Left lung (tissue), 10 donors: ENCODE data around the gene SLC7A1. TPM values are rescaled to one million over a fixed set of nuclear protein-coding genes. Genes with fewer than 3 reads are reported as not detected.
A peak's percentile ranks its signal among the peaks of the same experiment; 100 is the strongest.

ENCODE experiments used
- ATAC-seq: fragments of 200-7000 bp; cut with Tn5 transposase; one replicate; pipeline ENCODE4 v1.9.1; 2020; ENCODE audit warnings: moderate library complexity
- DNase-seq, 4 donors: peaks; one replicate each; pipeline ENCODE4 v3.0.0-alpha.2; 2013 to 2020
- H3K27ac ChIP-seq, 2 donors: fragments of 200-600 bp; sonication (generic) in 1 of 2; one replicate each; pipeline versions ENCODE4 v1.5.0 to v1.8.0; 2020 to 2021
- H3K27me3 ChIP-seq, 2 donors: fragments of 200-600 bp; sonication (generic) in 1 of 2; one replicate each; pipeline versions ENCODE4 v1.5.0 to v1.8.0; 2020 to 2021
- H3K36me3 ChIP-seq, 2 donors: fragments of 200-600 bp; sonication (generic) in 1 of 2; one replicate each; pipeline versions ENCODE4 v1.5.0 to v1.8.0; 2020 to 2021
- H3K4me1 ChIP-seq, 2 donors: fragments of 200-600 bp; one replicate each; pipeline ENCODE4 v1.8.0; 2021
- H3K4me3 ChIP-seq, 2 donors: fragments of 200-600 bp; sonication (generic) in 1 of 2; one replicate each; pipeline versions ENCODE4 v1.5.0 to v1.8.0; 2020 to 2021; ENCODE audit warnings: mild to moderate bottlenecking in 1 of 2
- H3K9me3 ChIP-seq, 2 donors: fragments of 200-600 bp; sonication (generic) in 1 of 2; one replicate each; pipeline versions ENCODE4 v1.5.0 to v1.8.0; 2020 to 2021
- intact Hi-C, 2 donors: fragments of 100-400 bp; cut with DNase I; formaldehyde crosslinking; loops; one replicate each; pipeline versions ENCODE4 v1.11.2 to v1.14.2; 2022
- polyA plus RNA-seq, 6 donors: library from polyadenylated mRNA; unstranded; fragments of 120-200 nt; gene quantifications; one replicate each; pipeline ENCODE4 v1.2.1, GENCODE V29; 2013; ENCODE audit not compliant: insufficient read length in 6 of 6
- total RNA-seq, 2 donors: library from RNA; stranded (reverse); fragmentation: NEBNext Ultra II Directional; extraction: Animal tissue kit (Norgen Biotek cat#: 25700); gene quantifications; one replicate each; pipeline ENCODE4 v1.2.1, GENCODE V29; 2021
- TF ChIP-seq, protein P1 (sequence below), 2 donors: fragments of 200-600 bp; sonication (generic) in 1 of 2; IDR thresholded peaks; one replicate each; pipeline versions ENCODE4 v1.5.0 to v1.8.0; 2021; ENCODE audit warnings: antibody characterized with exemption in 2 of 2
- donor health status: DM: no; HTN: yes; CAD: no.
- donor health status: DM: no; HTN: no; CAD: no.

The SLC7A1 gene
- total and polyA plus RNA-seq, 8 donors = 10.0 to 54.2 (median 11.3) TPM

DNA sequence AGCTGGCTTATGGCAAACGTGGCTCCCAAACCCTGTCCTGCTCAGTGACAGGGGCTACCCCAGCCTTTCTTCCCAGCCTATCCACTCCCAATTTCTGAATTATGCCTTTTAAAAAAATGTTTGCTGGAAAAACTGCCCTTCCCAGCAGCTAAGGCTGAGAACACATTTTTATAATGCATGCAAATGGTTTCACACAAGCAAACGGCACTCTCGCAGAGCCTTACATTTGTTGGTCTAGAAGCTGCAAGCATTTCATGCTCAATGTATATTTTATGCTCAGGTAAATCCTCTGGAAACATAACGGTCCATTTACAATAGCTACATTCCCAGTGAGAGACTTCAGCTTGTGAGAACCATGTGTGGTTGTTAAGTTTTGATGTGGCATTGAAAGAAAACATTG is 61.4 kb downstream of the SLC7A1 start:
- H3K4me1 ChIP-seq = no peaks in the 10 kb centered on the region
- TF ChIP-seq, protein P1, sequence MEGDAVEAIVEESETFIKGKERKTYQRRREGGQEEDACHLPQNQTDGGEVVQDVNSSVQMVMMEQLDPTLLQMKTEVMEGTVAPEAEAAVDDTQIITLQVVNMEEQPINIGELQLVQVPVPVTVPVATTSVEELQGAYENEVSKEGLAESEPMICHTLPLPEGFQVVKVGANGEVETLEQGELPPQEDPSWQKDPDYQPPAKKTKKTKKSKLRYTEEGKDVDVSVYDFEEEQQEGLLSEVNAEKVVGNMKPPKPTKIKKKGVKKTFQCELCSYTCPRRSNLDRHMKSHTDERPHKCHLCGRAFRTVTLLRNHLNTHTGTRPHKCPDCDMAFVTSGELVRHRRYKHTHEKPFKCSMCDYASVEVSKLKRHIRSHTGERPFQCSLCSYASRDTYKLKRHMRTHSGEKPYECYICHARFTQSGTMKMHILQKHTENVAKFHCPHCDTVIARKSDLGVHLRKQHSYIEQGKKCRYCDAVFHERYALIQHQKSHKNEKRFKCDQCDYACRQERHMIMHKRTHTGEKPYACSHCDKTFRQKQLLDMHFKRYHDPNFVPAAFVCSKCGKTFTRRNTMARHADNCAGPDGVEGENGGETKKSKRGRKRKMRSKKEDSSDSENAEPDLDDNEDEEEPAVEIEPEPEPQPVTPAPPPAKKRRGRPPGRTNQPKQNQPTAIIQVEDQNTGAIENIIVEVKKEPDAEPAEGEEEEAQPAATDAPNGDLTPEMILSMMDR (IDR thresholded peaks at IDR 0.05) = no peak
- DNase-seq (no peak), ATAC-seq (no peak)
- no peak overlapping the region for H3K27ac ChIP-seq
- intact Hi-C loops = no loop called here
- H3K27me3 ChIP-seq = no peaks in the 10 kb centered on the region
- H3K9me3 ChIP-seq = no peaks in the 10 kb centered on the region
- H3K36me3 ChIP-seq = peaks cover 0 to 68% of the 10 kb centered on the region in 2 donors
- H3K4me3 ChIP-seq = no peak overlapping the region

DNA sequence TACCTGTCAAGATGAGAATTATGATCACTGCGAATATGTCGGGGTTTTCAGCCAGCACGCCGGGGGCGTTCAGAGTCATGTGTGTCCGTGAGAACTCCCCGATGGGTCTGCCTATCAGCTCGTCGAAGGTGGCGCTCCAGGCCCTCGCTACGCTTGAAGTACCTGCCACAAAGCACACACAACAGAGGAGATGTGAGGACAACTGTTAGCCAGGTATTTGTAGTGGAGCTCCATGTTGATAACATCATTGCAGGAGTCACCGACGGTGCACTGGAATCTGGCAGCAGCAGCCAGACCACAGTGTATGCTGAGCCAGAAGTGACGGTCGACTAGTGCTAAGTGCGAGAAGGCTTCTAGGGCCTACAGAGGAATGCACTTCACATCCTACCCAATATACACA is 62.7 kb downstream of the SLC7A1 start:
- Histone ChIP-seq H3K4me1 (no peaks in the 10 kb centered on the region), H3K4me3 (no peak overlapping the region), H3K27me3 (no peaks in the 10 kb centered on the region), H3K9me3 (no peaks in the 10 kb centered on the region), H3K36me3 (peaks cover 0 to 78% of the 10 kb centered on the region in 2 donors), H3K27ac (no peak overlapping the region)
- ATAC-seq (peak; percentile 35), DNase-seq (peak in 1 of 4 donors; percentile 72)
- intact Hi-C loops = no loop called here
- TF ChIP-seq, protein P1 (IDR thresholded peaks at IDR 0.05) = no peak

DNA sequence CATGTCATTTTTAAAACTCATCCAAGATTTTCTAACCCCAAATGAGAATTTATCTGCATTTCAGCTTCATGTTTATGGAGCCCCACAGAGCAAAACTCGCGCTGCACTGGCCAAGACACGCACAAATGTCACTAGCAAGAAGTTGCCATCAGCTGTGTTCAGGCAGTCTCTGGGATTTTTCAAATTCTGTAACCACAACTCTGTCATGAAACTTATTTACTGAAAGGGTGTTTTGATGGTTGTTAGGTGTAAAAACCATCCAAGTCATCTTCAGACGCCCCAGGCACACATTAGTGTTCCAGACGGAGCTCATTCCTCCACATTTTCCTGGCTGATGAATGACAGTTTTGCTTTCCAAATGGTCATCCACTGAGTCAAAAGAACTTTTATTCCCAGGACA is 63.4 kb downstream of the SLC7A1 start:
- Histone ChIP-seq H3K9me3 (no peaks in the 10 kb centered on the region), H3K36me3 (peaks cover 0 to 85% of the 10 kb centered on the region in 2 donors), H3K4me3 (no peak overlapping the region), H3K27ac (no peak overlapping the region), H3K4me1 (no peaks in the 10 kb centered on the region), H3K27me3 (no peaks in the 10 kb centered on the region)
- intact Hi-C loops = no loop called here
- TF ChIP-seq, protein P1 (IDR thresholded peaks at IDR 0.05) = no peak
- ATAC-seq = no peak
- no peak for DNase-seq

DNA sequence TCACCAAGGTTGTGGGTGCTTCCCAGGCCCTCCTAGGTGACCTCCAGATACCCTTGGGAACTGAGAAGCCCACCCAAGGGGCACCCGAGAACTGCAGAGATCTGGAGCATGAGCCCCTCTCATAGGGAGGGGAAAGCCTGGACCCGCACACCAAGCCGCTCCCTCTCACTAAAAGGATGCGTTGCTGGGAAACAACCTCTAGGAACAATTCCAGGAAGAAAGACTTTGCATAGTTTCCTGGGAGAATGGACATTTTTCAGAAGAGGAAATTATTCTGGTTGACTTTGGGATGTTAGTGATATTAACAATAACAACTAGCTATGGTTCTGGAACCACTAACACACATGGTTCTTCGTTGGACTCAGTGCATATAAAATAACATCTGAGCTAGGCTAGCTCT is 64.6 kb downstream of the SLC7A1 start:
- Histone ChIP-seq H3K4me1 (no peaks in the 10 kb centered on the region), H3K36me3 (peaks cover 0 to 91% of the 10 kb centered on the region in 2 donors), H3K27me3 (no peaks in the 10 kb centered on the region), H3K27ac (no peak overlapping the region), H3K4me3 (no peak overlapping the region), H3K9me3 (no peaks in the 10 kb centered on the region)
- DNase-seq = no peak
- ATAC-seq = no peak
- intact Hi-C loops = no loop called here
- TF ChIP-seq, protein P1 (IDR thresholded peaks at IDR 0.05) = no peak

DNA sequence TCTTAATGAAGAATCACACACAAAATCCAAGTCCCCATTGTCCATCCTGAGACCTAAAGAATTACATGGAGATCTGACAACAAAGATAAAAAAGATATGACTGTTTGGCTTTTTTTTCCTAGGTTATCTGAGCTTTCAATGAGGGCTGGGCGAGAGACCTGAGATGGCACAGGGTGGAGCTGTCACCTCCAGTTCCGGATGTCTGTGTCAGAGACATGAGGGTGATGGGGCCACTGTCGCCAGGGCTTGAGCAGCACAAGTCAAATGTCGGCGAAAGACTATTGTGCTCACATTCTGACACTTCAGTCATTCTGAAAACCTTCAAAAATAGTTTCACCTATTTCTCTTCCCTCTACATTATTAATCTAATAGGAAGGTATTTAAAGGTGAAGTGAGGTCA is 65.7 kb downstream of the SLC7A1 start:
- no peaks in the 10 kb centered on the region for H3K27me3 ChIP-seq
- no peak for ATAC-seq
- H3K27ac ChIP-seq = no peak overlapping the region
- H3K4me1 ChIP-seq = no peaks in the 10 kb centered on the region
- H3K4me3 ChIP-seq = no peak overlapping the region
- TF ChIP-seq, protein P1 (IDR thresholded peaks at IDR 0.05) = no peak
- intact Hi-C loops = no loop called here
- no peaks in the 10 kb centered on the region for H3K9me3 ChIP-seq
- H3K36me3 ChIP-seq = peaks cover 0 to 85% of the 10 kb centered on the region in 2 donors
- no peak for DNase-seq
